Adrenal gland (tissue), 12 donors: ENCODE data around the gene SLC52A3. TPM values are rescaled to one million over a fixed set of nuclear protein-coding genes. Genes with fewer than 3 reads are reported as not detected.
"Not testable (repeated sequence)": the region's sequence is repeated elsewhere in the genome, so short reads cannot be mapped to it uniquely, and the experiment has no call there.

Source experiments
- DNase-seq, 7 donors: peaks; one replicate each; pipeline ENCODE4 v3.0.0-alpha.2; 2019 to 2020
- H3K27ac ChIP-seq, 5 donors: fragments of 200-600 bp; sonication (generic) in 4 of 5; 1 replicate in 3 of 5; 2 replicates in 2 of 5; pipeline versions ENCODE4 v1.5.1 to v1.8.0; 2016 to 2020; ENCODE audit warnings: mild to moderate bottlenecking in 1 of 5
- H3K27me3 ChIP-seq: fragments of 200-600 bp; 2 replicates; pipeline ENCODE4 v1.8.0; 2021
- H3K36me3 ChIP-seq, 2 donors: fragments of 200-600 bp; replicated peaks in 1 of 2; 1 replicate in 1 of 2; 2 replicates in 1 of 2; pipeline versions ENCODE4 v1.5.1 to v1.8.0; 2018 to 2022
- H3K4me1 ChIP-seq, 2 donors: fragments of 200-600 bp; replicated peaks in 1 of 2; 1 replicate in 1 of 2; 2 replicates in 1 of 2; pipeline versions ENCODE4 v1.5.1 to v1.8.0; 2018 to 2021
- H3K4me3 ChIP-seq, 4 donors: fragments of 200-600 bp; sonication (generic) in 3 of 4; one replicate each; pipeline ENCODE4 v1.5.1; 2016 to 2018
- H3K9me3 ChIP-seq, 3 donors: fragments of 200-600 bp; sonication (generic) in 1 of 3; replicated peaks in 1 of 3; 1 replicate in 2 of 3; 2 replicates in 1 of 3; pipeline versions ENCODE4 v1.5.1 to v1.8.0; 2016 to 2021
- POLR2A ChIP-seq, 2 donors: fragments of 450-650 bp; IDR thresholded peaks; one replicate each; pipeline ENCODE4 v1.6.1; 2017; ENCODE audit warnings: antibody characterized with exemption in 2 of 2, mild to moderate bottlenecking in 2 of 2, moderate library complexity in 1 of 2
- WGBS, 4 donors: extraction: QIAGEN DNeasy Blood & Tissue Kit in 2 of 4; methylation state at CpG; one replicate each; pipeline versions ENCODE4 v1.1.5 to v1.1.7; 2013 to 2017; 5-methylcytosine and 5-hydroxymethylcytosine counted together
- intact Hi-C, 2 donors: fragments of 100-400 bp; cut with DNase I; formaldehyde crosslinking; loops; one replicate each; pipeline versions ENCODE4 v1.14.1 to v1.15.0; 2022 to 2023
- polyA plus RNA-seq, 3 donors: library from polyadenylated mRNA; stranded (reverse); fragments of 200-250 nt in 2 of 3; fragments of 350-450 nt in 1 of 3; fragmentation: Illumina TruSeq in 1 of 3; extraction: RNeasy Lipid Tissue Mini Kit (QIAGEN cat#74804) in 1 of 3; gene quantifications; one replicate each; pipeline ENCODE4 v1.2.3, GENCODE V29; 2013 to 2014
- total RNA-seq, 9 donors: library from RNA; depleted of rRNA in 4 of 9; stranded (reverse); fragments of >200 nt in 4 of 9; fragments of 120-200 nt in 1 of 9; fragmentation: NEBNext Ultra II Directional in 1 of 9; extraction: Animal tissue kit (Norgen Biotek cat#: 25700) in 1 of 9; gene quantifications; one replicate each; pipeline versions ENCODE4 v1.1.0 to v1.2.4, GENCODE V29; 2013 to 2023
- TF ChIP-seq, protein P1 (sequence below), 6 experiments: fragments of 450-650 bp in 4 of 6; fragments of 200-600 bp in 2 of 6; sonication (generic) in 1 of 6; IDR thresholded peaks; 1 replicate in 5 of 6; 2 replicates in 1 of 6; pipeline versions ENCODE4 v1.5.1 to v1.8.0; 2016 to 2021; ENCODE audit warnings: antibody characterized with exemption in 6 of 6, mild to moderate bottlenecking in 2 of 6, moderate library complexity in 1 of 6
- donor health status: healthy with polysubstance abuse.
- donor health status: Bipolar disorder and iron deficiency.
- donor health status: DM: yes; HTN: yes; CAD: no.
- donor health status: DM: no; HTN: no; CAD: no.
- donor health status: DM: no; HTN: no; CAD: no.
- donor health status: DM: yes; HTN: yes; CAD: no.

SLC52A3 gene
- total and polyA plus RNA-seq, 12 donors: 0.05 to 1.2 (median 0.25) TPM; not detected in 1

DNA sequence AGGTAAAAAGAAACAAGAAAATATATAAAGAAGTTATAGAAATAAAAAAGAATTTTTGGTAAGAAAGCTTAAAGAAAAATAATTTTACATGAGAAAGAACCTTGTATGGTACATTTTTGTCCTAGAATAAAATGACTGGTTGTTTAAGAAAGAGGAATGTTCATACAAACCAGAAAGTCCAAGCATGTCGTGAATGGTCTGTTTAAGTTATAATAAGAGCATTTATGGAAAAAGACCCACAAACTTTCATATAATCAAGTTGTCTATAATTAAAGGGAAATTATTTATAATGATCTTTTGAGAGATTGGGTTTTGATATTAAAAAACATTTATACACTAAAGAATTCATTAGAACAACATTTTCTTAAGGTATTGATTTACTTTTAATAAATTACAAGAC lies 37.4 kb upstream of the SLC52A3 start:
- H3K36me3 ChIP-seq: no peaks in the 10 kb centered on the region
- H3K4me1 ChIP-seq: no peaks in the 10 kb centered on the region
- intact Hi-C loops: no loop called here
- no peak overlapping the region for H3K27ac ChIP-seq
- no peak overlapping the region for H3K4me3 ChIP-seq
- 17 to 28% (median 20%) methylated on average over 1 of the region's 1 CpG for WGBS, 4 donors
- H3K9me3 ChIP-seq: no peaks in the 10 kb centered on the region
- H3K27me3 ChIP-seq: peaks cover 12% of the 10 kb centered on the region
- TF ChIP-seq POLR2A (IDR thresholded peaks at IDR 0.05): no peak
- TF ChIP-seq, protein P1, sequence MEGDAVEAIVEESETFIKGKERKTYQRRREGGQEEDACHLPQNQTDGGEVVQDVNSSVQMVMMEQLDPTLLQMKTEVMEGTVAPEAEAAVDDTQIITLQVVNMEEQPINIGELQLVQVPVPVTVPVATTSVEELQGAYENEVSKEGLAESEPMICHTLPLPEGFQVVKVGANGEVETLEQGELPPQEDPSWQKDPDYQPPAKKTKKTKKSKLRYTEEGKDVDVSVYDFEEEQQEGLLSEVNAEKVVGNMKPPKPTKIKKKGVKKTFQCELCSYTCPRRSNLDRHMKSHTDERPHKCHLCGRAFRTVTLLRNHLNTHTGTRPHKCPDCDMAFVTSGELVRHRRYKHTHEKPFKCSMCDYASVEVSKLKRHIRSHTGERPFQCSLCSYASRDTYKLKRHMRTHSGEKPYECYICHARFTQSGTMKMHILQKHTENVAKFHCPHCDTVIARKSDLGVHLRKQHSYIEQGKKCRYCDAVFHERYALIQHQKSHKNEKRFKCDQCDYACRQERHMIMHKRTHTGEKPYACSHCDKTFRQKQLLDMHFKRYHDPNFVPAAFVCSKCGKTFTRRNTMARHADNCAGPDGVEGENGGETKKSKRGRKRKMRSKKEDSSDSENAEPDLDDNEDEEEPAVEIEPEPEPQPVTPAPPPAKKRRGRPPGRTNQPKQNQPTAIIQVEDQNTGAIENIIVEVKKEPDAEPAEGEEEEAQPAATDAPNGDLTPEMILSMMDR (IDR thresholded peaks at IDR 0.05): no peak
- no peak for DNase-seq

DNA sequence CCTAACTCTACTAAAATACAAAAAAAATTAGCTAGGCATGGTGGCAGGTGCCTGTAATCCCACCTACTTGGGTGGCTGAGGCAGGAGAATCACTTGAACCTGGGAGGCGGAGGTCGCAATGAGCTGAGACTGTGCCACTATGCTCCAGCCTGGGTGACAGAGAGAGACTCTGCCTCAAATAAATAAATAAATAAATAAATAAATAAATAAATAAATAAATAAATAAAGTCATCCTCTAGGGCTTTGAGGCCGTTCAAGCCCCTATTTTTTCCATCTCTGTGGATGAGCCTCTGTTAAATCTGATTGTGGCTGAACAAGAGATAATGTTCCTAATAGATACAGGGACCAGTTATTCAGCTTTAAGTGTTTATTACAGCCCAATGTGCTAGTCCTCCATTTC lies 33.4 kb upstream of the SLC52A3 start:
- H3K4me3 ChIP-seq: no peak overlapping the region
- no peaks in the 10 kb centered on the region for H3K4me1 ChIP-seq
- no peaks in the 10 kb centered on the region for H3K9me3 ChIP-seq
- H3K27ac ChIP-seq: no peak overlapping the region
- H3K27me3 ChIP-seq: no peaks in the 10 kb centered on the region
- H3K36me3 ChIP-seq: no peaks in the 10 kb centered on the region
- intact Hi-C loops: no loop called here
- DNase-seq: no peak
- WGBS, 4 donors: 73 to 84% (median 77%) methylated on average over 3 of the region's 3 CpGs
- TF ChIP-seq, protein P1 (IDR thresholded peaks at IDR 0.05): no peak
- no peak for TF ChIP-seq POLR2A (IDR thresholded peaks at IDR 0.05)

DNA sequence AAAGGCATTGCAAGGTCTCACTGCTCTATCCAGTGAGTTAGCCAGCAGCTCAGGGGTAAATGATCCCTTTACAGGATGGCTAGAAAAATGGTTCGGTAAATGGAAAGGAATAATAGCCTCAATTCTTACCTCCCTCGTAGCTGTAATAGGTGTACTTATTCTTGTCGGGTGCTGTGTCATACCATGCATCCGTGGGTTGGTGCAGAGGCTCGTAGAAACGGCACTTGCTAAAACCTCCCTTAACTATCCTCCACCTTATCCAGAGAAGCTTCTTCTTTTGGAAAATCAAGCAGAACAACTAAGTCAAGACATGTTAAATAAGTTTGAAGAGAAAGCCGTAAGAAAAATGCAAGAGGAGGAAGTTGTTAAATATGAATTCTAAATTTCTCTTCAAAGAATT lies 31.7 kb upstream of the SLC52A3 start:
- 67 to 81% (median 80%) methylated on average over 7 of the region's 7 CpGs for WGBS, 4 donors
- intact Hi-C loops, H3K27ac ChIP-seq: not testable (repeated sequence)

DNA sequence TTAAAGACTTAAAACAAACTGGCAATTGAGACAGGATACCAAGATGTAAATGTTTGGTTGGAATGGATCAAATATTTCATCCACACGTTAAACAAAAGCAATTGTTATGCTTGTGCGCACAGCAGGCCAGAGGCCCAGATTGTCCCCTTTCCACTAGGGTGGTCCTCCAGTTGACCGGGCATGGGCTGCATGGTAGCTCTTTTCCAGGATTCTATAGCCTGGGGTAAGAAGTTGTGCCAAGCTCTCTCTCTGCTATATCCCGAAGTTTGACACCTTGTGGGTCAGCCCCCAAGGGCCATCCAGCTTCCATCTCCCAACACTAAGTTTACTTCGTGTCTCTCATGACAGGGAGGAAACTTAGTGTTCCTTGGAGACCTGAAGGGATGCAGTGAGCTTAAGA lies 30.4 kb upstream of the SLC52A3 start:
- H3K4me1 ChIP-seq, H3K4me3 ChIP-seq, H3K27ac ChIP-seq, intact Hi-C loops, H3K36me3 ChIP-seq, DNase-seq, H3K27me3 ChIP-seq, H3K9me3 ChIP-seq: not testable (repeated sequence)
- 66 to 72% (median 70%) methylated on average over 5 of the region's 5 CpGs for WGBS, 4 donors

More for the DNA sequence above, 31.7 kb upstream of the SLC52A3 start:
- not testable (repeated sequence) for H3K4me3 ChIP-seq, H3K4me1 ChIP-seq, H3K9me3 ChIP-seq, H3K27me3 ChIP-seq, DNase-seq, H3K36me3 ChIP-seq

DNA sequence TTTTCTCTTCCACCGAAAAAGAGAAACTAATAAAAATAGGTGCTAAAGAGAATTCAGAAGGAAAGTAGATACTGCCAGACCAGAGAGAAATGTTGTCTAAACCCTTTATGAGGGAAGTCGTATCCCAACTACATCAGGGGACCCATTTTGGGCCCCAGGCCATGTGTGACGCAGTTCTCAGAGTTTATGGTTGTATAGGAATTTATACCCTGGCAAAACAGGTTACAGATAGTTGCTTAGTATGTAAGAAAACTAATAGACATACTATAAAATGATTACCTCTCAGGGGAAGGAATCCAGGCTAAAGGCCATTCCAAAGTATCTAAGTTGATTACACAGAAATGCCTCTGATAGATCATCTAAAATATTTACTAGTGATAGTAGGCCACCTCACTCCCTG lies 28.6 kb upstream of the SLC52A3 start:
- no peaks in the 10 kb centered on the region for H3K27me3 ChIP-seq
- H3K36me3 ChIP-seq: no peaks in the 10 kb centered on the region
- H3K27ac ChIP-seq: no peak overlapping the region
- intact Hi-C loops: no loop called here
- no peaks in the 10 kb centered on the region for H3K9me3 ChIP-seq
- WGBS, 4 donors: 68 to 88% (median 77%) methylated on average over 3 of the region's 3 CpGs
- DNase-seq: no peak
- H3K4me1 ChIP-seq: no peaks in the 10 kb centered on the region
- no peak overlapping the region for H3K4me3 ChIP-seq
- TF ChIP-seq POLR2A (IDR thresholded peaks at IDR 0.05): no peak
- TF ChIP-seq, protein P1 (IDR thresholded peaks at IDR 0.05): no peak
